ENCODE data around the gene DUOX2.

Gene DUOX2

DNA sequence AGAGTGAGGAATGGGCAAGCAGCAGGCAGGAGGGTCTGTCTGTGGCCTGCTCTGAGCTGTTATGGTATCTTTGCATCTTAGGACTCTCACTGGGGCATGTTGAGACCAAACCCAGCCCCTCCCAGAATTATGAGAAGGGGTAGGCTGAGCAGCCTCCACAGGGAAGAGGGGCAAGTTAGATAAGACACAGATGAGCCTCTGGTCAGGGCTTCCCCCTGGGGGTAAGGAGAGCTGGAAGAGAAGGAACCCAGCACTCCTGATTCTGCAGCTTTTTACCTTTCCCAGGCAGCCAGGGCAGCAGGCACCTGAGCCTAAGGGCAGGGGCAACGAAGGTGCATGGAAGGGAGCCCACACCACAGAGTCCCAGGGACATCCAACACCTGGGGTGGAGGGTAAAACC lies 35.1 kb upstream of the DUOX2 start:
- H2AFZ ChIP-seq (ENCODE audit: low read length): no peak overlapping the region
- H3K27ac ChIP-seq (ENCODE audit: low read depth, low read length, poor library complexity, severe bottlenecking): no peak overlapping the region
- no peak overlapping the region for H3K9ac ChIP-seq (ENCODE audit: low read length)
- no peaks in the 10 kb centered on the region for H4K20me1 ChIP-seq (ENCODE audit: insufficient read depth, low read length)
- no peaks in the 10 kb centered on the region for H3K9me3 ChIP-seq (ENCODE audit: low read length)
- H3K36me3 ChIP-seq (ENCODE audit: insufficient read depth, low read length): no peaks in the 10 kb centered on the region
- H3K4me1 ChIP-seq (ENCODE audit: insufficient read depth, low read length, severe bottlenecking): no peaks in the 10 kb centered on the region
- no peaks in the 10 kb centered on the region for H3K9me2 ChIP-seq (ENCODE audit: low read depth, low read length)
- no peak overlapping the region for H3K4me2 ChIP-seq (ENCODE audit: low read length)
- H3K27me3 ChIP-seq (ENCODE audit: insufficient read depth, low read length): no peaks in the 10 kb centered on the region
- TF ChIP-seq CTCF (IDR thresholded peaks at IDR 0.05; ENCODE audit: low read length) (no peak), EZH2 (IDR thresholded peaks at IDR 0.05; ENCODE audit: borderline replicate concordance, low read length) (no peak)
- no peak overlapping the region for H3K4me3 ChIP-seq (ENCODE audit: low read depth, low read length, poor library complexity, severe bottlenecking)
- no peaks in the 10 kb centered on the region for H3K79me2 ChIP-seq (ENCODE audit: insufficient read depth, low read length)
- no peaks in the 10 kb centered on the region for H3F3A ChIP-seq (ENCODE audit: insufficient read depth, low read length)

DNA sequence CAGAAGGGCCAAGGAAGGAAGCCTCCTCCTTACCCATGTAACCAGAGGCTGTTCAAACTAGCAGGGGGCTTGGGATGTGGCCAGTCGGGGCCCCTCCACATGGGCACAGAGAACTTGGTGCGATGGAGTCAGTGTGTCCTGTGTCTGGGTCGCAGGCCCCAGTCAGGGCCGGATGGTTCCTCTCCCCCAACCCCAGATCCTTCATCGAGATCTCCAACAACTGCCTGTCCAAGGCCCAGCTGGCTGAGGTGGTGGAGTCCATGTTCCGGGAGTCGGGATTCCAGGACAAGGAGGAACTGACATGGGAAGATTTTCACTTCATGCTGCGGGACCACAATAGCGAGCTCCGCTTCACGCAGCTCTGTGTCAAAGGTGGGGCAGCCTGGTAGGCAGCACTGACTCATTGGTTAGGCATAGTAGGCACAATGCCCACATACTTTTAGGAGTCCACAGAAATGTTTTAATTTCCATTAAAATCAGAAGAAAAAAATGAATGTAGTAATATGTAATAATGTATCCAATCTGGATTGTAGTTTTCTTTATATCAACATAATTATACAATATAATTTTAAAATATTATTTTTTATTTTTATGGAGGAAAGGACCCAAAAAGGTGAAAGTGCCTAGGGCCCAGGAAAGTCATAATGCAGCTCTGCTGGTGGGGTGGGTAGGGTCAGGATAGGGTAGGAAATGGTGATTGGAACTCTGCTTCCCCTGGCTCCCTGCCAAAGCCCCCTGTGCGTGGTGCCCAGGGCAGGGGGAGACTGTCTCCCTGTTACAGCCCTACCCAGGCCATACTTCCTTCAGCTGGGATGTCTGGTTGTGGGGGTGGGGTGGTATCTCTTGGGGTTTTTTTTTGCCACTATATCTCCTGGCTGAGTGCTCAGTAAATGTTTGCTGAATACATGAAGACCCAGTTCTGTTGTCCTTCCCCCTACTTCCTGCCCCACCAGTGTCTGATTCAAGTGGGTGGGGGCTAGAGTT lies 34.4 kb upstream of the DUOX2 start:
- Histone ChIP-seq H3K9me3 (ENCODE audit: low read length) (no peaks in the 10 kb centered on the region), H3K9ac (ENCODE audit: low read length) (no peak overlapping the region), H3K4me3 (ENCODE audit: low read depth, low read length, poor library complexity, severe bottlenecking) (no peak overlapping the region), H3K9me2 (ENCODE audit: low read depth, low read length) (no peaks in the 10 kb centered on the region), H3F3A (ENCODE audit: insufficient read depth, low read length) (no peaks in the 10 kb centered on the region), H3K27me3 (ENCODE audit: insufficient read depth, low read length) (no peaks in the 10 kb centered on the region), H3K36me3 (ENCODE audit: insufficient read depth, low read length) (no peaks in the 10 kb centered on the region), H3K27ac (ENCODE audit: low read depth, low read length, poor library complexity, severe bottlenecking) (no peak overlapping the region), H2AFZ (ENCODE audit: low read length) (no peak overlapping the region), H4K20me1 (ENCODE audit: insufficient read depth, low read length) (no peaks in the 10 kb centered on the region), H3K4me2 (ENCODE audit: low read length) (no peak overlapping the region), H3K79me2 (ENCODE audit: insufficient read depth, low read length) (no peaks in the 10 kb centered on the region), H3K4me1 (ENCODE audit: insufficient read depth, low read length, severe bottlenecking) (no peaks in the 10 kb centered on the region)
- no peak for TF ChIP-seq CTCF (IDR thresholded peaks at IDR 0.05; ENCODE audit: low read length)

- Histone ChIP-seq H3K27ac (ENCODE audit: low read depth, low read length, poor library complexity, severe bottlenecking) (no peak overlapping the region), H2AFZ (ENCODE audit: low read length) (no peak overlapping the region), H3K9ac (ENCODE audit: low read length) (no peak overlapping the region), H3K27me3 (ENCODE audit: insufficient read depth, low read length) (no peaks in the 10 kb centered on the region), H3F3A (ENCODE audit: insufficient read depth, low read length) (no peaks in the 10 kb centered on the region), H3K9me2 (ENCODE audit: low read depth, low read length) (no peaks in the 10 kb centered on the region), H3K9me3 (ENCODE audit: low read length) (no peaks in the 10 kb centered on the region), H3K4me1 (ENCODE audit: insufficient read depth, low read length, severe bottlenecking) (no peaks in the 10 kb centered on the region), H3K4me3 (ENCODE audit: low read depth, low read length, poor library complexity, severe bottlenecking) (no peak overlapping the region), H3K79me2 (ENCODE audit: insufficient read depth, low read length) (no peaks in the 10 kb centered on the region), H4K20me1 (ENCODE audit: insufficient read depth, low read length) (no peaks in the 10 kb centered on the region), H3K4me2 (ENCODE audit: low read length) (no peak overlapping the region), H3K36me3 (ENCODE audit: insufficient read depth, low read length) (no peaks in the 10 kb centered on the region)
- TF ChIP-seq EZH2 (IDR thresholded peaks at IDR 0.05; ENCODE audit: borderline replicate concordance, low read length) (no peak), CTCF (IDR thresholded peaks at IDR 0.05; ENCODE audit: low read length) (no peak)
Measured at GRCh38 chr15:45147606-45148005, 33.6 kb upstream of the DUOX2 start.

Measured in OCI-LY1 (cell line).